GM12878 (cell line): Measurements from ENCODE around the gene P2RX4. TPM values are rescaled to one million over a fixed set of nuclear protein-coding genes. Genes with fewer than 3 reads are reported as not detected.
A peak's percentile ranks its signal among the peaks of the same experiment; 100 is the strongest.

ENCODE experiments used
- EED ChIP-seq: sonication (generic); IDR thresholded peaks from 2 replicates; pipeline ENCODE4 v1.6.1; 2016; ENCODE audit warnings: antibody characterized with exemption, low read depth
- EZH2 ChIP-seq: IDR thresholded peaks from 2 replicates; pipeline ENCODE4 v1.6.1; 2012; ENCODE audit warnings: low read depth, mild to moderate bottlenecking, control low read depth, inconsistent platforms, low read length, borderline replicate concordance; ENCODE audit not compliant: control insufficient read depth
- IKZF2 ChIP-seq, 2 experiments: fragments of 450-650 bp; IDR thresholded peaks; 2 replicates each; pipeline ENCODE4 v1.6.1; 2017; ENCODE audit warnings: mild to moderate bottlenecking in 2 of 2, moderate library complexity in 2 of 2
- KLF5 ChIP-seq: fragments of 450-650 bp; IDR thresholded peaks from 2 replicates; pipeline ENCODE4 v1.6.1; 2014; ENCODE audit warnings: mild to moderate bottlenecking; ENCODE audit not compliant: partially characterized antibody
- MTA2 ChIP-seq: fragments of 450-650 bp; IDR thresholded peaks from 2 replicates; pipeline ENCODE4 v1.6.1; 2016; ENCODE audit warnings: low read depth, mild to moderate bottlenecking, moderate library complexity
- NFXL1 ChIP-seq: fragments of 450-650 bp; IDR thresholded peaks from 2 replicates; pipeline ENCODE4 v1.6.1; 2017; ENCODE audit warnings: antibody characterized with exemption, mild to moderate bottlenecking, borderline replicate concordance
- POLR2A ChIP-seq: IDR thresholded peaks from 2 replicates; pipeline ENCODE4 v1.6.1; 2011; ENCODE audit warnings: low read depth, mild to moderate bottlenecking, low read length
- POLR2AphosphoS5 ChIP-seq: IDR thresholded peaks from 2 replicates; pipeline ENCODE4 v1.6.1; 2011; ENCODE audit warnings: mild to moderate bottlenecking, low read length, inconsistent platforms
- SREBF1 ChIP-seq: IDR thresholded peaks from 2 replicates; pipeline ENCODE4 v1.6.1; 2012; ENCODE audit warnings: mild to moderate bottlenecking, low read length
- ZSCAN29 ChIP-seq: fragments of 450-650 bp; IDR thresholded peaks from 2 replicates; pipeline ENCODE4 v1.6.1; 2017; ENCODE audit warnings: mild to moderate bottlenecking, moderate library complexity
- polyA plus RNA-seq, 11 experiments: library from polyadenylated mRNA; depleted of rRNA in 4 of 11; unstranded in 6 of 11; stranded (reverse) in 5 of 11; fragments of >200 nt; fragmentation: Nextera tagmentation in 4 of 11; fragmentation: Illumina TruSeq in 1 of 11; extraction: Ambion mirVana in 4 of 11; extraction: Trizol in 1 of 11; gene quantifications; 1 replicate in 1 of 11; 2 replicates in 10 of 11; pipeline versions ENCODE4 v1.2.1 to v1.2.3, GENCODE V29; 2011 to 2016; ENCODE audit warnings: inconsistent platforms in 2 of 11, missing spikeins in 2 of 11, low read depth in 1 of 11
- total RNA-seq, 4 experiments: library from RNA; depleted of rRNA in 3 of 4; stranded (reverse); fragments of >200 nt in 3 of 4; fragmentation: Illumina TruSeq in 1 of 4; extraction: Trizol in 1 of 4; gene quantifications; 2 replicates each; pipeline versions ENCODE4 v1.2.1 to v1.2.3, GENCODE V29; 2013 to 2021
- TF ChIP-seq, protein P1 (sequence below): fragments of 150-350 bp; IDR thresholded peaks from 2 replicates; pipeline ENCODE4 v1.6.1; 2016; ENCODE audit warnings: low read depth, low read length
- TF ChIP-seq, protein P2 (sequence below): fragments of 450-650 bp; IDR thresholded peaks from 2 replicates; pipeline ENCODE4 v1.6.1; 2017; ENCODE audit warnings: mild to moderate bottlenecking, moderate library complexity
- TF ChIP-seq, protein P3 (sequence below): fragments of 450-650 bp; IDR thresholded peaks from 2 replicates; pipeline ENCODE4 v1.6.1; 2016; ENCODE audit warnings: mild to moderate bottlenecking, moderate library complexity, borderline replicate concordance
- TF ChIP-seq, protein P4 (sequence below): IDR thresholded peaks from 2 replicates; pipeline ENCODE4 v1.6.1; 2011; ENCODE audit warnings: borderline replicate concordance, low read depth, mild to moderate bottlenecking, moderate library complexity, low read length; ENCODE audit not compliant: insufficient read depth, poor library complexity, severe bottlenecking
- TF ChIP-seq, protein P5 (sequence below): IDR thresholded peaks from 2 replicates; pipeline ENCODE4 v1.6.1; 2012; ENCODE audit warnings: low read length, inconsistent platforms

The P2RX4 gene
- total and polyA plus RNA-seq, 10 of the 15 experiments (the other 5 are each of a cell fraction or from before 2014, with no cell fraction given) = 9.0 to 43.4 (median 20.5) TPM

DNA sequence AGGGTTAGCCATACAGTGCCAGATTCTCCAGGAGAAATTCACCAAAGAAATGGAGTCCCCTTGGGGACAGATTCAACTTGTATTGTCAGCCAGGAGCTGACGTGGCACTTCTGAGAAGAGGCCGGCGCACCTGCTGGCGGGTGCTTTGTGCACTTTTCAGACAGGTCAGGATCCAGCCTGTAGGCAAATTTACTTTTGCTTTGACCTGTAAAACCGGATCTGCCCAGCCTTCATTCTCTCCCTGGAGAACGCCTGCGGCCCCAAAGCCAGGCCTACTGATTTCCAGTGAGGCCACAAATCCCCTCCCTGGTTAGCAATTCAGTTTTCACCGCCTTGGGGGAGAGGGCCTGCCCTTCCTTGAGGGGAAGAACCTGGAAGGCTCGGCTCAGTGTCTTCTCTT, 17.4 kb downstream of the P2RX4 start (continued):
- TF ChIP-seq, protein P1, sequence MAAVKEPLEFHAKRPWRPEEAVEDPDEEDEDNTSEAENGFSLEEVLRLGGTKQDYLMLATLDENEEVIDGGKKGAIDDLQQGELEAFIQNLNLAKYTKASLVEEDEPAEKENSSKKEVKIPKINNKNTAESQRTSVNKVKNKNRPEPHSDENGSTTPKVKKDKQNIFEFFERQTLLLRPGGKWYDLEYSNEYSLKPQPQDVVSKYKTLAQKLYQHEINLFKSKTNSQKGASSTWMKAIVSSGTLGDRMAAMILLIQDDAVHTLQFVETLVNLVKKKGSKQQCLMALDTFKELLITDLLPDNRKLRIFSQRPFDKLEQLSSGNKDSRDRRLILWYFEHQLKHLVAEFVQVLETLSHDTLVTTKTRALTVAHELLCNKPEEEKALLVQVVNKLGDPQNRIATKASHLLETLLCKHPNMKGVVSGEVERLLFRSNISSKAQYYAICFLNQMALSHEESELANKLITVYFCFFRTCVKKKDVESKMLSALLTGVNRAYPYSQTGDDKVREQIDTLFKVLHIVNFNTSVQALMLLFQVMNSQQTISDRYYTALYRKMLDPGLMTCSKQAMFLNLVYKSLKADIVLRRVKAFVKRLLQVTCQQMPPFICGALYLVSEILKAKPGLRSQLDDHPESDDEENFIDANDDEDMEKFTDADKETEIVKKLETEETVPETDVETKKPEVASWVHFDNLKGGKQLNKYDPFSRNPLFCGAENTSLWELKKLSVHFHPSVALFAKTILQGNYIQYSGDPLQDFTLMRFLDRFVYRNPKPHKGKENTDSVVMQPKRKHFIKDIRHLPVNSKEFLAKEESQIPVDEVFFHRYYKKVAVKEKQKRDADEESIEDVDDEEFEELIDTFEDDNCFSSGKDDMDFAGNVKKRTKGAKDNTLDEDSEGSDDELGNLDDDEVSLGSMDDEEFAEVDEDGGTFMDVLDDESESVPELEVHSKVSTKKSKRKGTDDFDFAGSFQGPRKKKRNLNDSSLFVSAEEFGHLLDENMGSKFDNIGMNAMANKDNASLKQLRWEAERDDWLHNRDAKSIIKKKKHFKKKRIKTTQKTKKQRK = no peak
- TF ChIP-seq EZH2 = no peak
- TF ChIP-seq POLR2AphosphoS5 = 0 out of 2 replicates have a peak, but pooled peaks have one; percentile 44
- 0 out of 2 replicates have a peak, but pooled peaks have one; percentile 22 for TF ChIP-seq POLR2A
- TF ChIP-seq, protein P2, sequence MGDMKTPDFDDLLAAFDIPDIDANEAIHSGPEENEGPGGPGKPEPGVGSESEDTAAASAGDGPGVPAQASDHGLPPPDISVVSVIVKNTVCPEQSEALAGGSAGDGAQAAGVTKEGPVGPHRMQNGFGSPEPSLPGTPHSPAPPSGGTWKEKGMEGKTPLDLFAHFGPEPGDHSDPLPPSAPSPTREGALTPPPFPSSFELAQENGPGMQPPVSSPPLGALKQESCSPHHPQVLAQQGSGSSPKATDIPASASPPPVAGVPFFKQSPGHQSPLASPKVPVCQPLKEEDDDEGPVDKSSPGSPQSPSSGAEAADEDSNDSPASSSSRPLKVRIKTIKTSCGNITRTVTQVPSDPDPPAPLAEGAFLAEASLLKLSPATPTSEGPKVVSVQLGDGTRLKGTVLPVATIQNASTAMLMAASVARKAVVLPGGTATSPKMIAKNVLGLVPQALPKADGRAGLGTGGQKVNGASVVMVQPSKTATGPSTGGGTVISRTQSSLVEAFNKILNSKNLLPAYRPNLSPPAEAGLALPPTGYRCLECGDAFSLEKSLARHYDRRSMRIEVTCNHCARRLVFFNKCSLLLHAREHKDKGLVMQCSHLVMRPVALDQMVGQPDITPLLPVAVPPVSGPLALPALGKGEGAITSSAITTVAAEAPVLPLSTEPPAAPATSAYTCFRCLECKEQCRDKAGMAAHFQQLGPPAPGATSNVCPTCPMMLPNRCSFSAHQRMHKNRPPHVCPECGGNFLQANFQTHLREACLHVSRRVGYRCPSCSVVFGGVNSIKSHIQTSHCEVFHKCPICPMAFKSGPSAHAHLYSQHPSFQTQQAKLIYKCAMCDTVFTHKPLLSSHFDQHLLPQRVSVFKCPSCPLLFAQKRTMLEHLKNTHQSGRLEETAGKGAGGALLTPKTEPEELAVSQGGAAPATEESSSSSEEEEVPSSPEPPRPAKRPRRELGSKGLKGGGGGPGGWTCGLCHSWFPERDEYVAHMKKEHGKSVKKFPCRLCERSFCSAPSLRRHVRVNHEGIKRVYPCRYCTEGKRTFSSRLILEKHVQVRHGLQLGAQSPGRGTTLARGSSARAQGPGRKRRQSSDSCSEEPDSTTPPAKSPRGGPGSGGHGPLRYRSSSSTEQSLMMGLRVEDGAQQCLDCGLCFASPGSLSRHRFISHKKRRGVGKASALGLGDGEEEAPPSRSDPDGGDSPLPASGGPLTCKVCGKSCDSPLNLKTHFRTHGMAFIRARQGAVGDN = peak; percentile 53; the same call in 1 of the 2 replicates
- TF ChIP-seq, protein P3, sequence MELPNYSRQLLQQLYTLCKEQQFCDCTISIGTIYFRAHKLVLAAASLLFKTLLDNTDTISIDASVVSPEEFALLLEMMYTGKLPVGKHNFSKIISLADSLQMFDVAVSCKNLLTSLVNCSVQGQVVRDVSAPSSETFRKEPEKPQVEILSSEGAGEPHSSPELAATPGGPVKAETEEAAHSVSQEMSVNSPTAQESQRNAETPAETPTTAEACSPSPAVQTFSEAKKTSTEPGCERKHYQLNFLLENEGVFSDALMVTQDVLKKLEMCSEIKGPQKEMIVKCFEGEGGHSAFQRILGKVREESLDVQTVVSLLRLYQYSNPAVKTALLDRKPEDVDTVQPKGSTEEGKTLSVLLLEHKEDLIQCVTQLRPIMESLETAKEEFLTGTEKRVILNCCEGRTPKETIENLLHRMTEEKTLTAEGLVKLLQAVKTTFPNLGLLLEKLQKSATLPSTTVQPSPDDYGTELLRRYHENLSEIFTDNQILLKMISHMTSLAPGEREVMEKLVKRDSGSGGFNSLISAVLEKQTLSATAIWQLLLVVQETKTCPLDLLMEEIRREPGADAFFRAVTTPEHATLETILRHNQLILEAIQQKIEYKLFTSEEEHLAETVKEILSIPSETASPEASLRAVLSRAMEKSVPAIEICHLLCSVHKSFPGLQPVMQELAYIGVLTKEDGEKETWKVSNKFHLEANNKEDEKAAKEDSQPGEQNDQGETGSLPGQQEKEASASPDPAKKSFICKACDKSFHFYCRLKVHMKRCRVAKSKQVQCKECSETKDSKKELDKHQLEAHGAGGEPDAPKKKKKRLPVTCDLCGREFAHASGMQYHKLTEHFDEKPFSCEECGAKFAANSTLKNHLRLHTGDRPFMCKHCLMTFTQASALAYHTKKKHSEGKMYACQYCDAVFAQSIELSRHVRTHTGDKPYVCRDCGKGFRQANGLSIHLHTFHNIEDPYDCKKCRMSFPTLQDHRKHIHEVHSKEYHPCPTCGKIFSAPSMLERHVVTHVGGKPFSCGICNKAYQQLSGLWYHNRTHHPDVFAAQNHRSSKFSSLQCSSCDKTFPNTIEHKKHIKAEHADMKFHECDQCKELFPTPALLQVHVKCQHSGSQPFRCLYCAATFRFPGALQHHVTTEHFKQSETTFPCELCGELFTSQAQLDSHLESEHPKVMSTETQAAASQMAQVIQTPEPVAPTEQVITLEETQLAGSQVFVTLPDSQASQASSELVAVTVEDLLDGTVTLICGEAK = no peak
- TF ChIP-seq NFXL1 = no peak
- TF ChIP-seq KLF5 = no peak
- TF ChIP-seq, protein P4, sequence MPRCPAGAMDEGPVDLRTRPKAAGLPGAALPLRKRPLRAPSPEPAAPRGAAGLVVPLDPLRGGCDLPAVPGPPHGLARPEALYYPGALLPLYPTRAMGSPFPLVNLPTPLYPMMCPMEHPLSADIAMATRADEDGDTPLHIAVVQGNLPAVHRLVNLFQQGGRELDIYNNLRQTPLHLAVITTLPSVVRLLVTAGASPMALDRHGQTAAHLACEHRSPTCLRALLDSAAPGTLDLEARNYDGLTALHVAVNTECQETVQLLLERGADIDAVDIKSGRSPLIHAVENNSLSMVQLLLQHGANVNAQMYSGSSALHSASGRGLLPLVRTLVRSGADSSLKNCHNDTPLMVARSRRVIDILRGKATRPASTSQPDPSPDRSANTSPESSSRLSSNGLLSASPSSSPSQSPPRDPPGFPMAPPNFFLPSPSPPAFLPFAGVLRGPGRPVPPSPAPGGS = no peak
- TF ChIP-seq EED = peak; percentile 16; the same call in 1 of the 2 replicates
- TF ChIP-seq, protein P5, sequence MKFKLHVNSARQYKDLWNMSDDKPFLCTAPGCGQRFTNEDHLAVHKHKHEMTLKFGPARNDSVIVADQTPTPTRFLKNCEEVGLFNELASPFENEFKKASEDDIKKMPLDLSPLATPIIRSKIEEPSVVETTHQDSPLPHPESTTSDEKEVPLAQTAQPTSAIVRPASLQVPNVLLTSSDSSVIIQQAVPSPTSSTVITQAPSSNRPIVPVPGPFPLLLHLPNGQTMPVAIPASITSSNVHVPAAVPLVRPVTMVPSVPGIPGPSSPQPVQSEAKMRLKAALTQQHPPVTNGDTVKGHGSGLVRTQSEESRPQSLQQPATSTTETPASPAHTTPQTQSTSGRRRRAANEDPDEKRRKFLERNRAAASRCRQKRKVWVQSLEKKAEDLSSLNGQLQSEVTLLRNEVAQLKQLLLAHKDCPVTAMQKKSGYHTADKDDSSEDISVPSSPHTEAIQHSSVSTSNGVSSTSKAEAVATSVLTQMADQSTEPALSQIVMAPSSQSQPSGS = no peak
- TF ChIP-seq IKZF2 (IDR thresholded peaks at IDR 0.05) = peak; percentile 59; a peak in 3 of 4 replicates
- TF ChIP-seq ZSCAN29 = no peak
- no peak for TF ChIP-seq SREBF1
- peak; percentile 17; the same call in 1 of the 2 replicates for TF ChIP-seq MTA2
